ENCODE results near the gene TTC28. TPM values are rescaled to one million over a fixed set of nuclear protein-coding genes. Genes with fewer than 3 reads are reported as not detected.
"Not testable (repeated sequence)": the region's sequence is repeated elsewhere in the genome, so short reads cannot be mapped to it uniquely, and the experiment has no call there.

Gene TTC28
- total RNA-seq, 1 donor from 2014 or later = 16.4 TPM

- H3K27ac ChIP-seq (replicated peaks) = no peak overlapping the region
- H3K9me3 ChIP-seq (replicated peaks) = peaks cover 16% of the 10 kb centered on the region
- no peak for DNase-seq
- no peak overlapping the region for H3K4me3 ChIP-seq
- intact Hi-C loops (cut with micrococcal nuclease) = no loop called here
- H3K4me1 ChIP-seq = no peaks in the 10 kb centered on the region
- TF ChIP-seq, protein P1, sequence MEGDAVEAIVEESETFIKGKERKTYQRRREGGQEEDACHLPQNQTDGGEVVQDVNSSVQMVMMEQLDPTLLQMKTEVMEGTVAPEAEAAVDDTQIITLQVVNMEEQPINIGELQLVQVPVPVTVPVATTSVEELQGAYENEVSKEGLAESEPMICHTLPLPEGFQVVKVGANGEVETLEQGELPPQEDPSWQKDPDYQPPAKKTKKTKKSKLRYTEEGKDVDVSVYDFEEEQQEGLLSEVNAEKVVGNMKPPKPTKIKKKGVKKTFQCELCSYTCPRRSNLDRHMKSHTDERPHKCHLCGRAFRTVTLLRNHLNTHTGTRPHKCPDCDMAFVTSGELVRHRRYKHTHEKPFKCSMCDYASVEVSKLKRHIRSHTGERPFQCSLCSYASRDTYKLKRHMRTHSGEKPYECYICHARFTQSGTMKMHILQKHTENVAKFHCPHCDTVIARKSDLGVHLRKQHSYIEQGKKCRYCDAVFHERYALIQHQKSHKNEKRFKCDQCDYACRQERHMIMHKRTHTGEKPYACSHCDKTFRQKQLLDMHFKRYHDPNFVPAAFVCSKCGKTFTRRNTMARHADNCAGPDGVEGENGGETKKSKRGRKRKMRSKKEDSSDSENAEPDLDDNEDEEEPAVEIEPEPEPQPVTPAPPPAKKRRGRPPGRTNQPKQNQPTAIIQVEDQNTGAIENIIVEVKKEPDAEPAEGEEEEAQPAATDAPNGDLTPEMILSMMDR (IDR thresholded peaks at IDR 0.05; ENCODE audit: borderline replicate concordance) = no peak
- H3K36me3 ChIP-seq = no peaks in the 10 kb centered on the region
- no peaks in the 10 kb centered on the region for H3K27me3 ChIP-seq (ENCODE audit: low read depth)
These were observed 140.7 kb downstream of the TTC28 start for GRCh38 chr22:28538922-28539321.

DNA sequence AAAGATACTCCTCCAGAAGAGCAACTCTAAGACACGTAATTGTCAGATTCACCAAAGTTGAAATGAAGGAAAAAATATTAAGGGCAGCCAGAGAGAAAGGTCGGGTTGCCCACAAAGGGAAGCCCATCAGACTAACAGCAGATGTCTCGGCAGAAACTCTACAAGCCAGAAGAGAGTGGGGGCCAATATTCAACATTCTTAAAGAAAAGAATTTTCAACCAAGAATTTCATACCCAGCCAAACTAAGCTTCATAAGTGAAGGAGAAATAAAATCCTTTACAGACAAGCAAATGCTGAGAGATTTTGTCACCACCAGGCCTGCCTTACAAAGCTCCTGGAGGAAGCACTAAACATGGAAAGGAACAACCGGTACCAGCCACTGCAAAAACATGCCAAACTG lies 149.1 kb downstream of the TTC28 start:
- H3K9me3 ChIP-seq (replicated peaks) = peaks cover 44% of the 10 kb centered on the region
- H3K36me3 ChIP-seq; H3K4me1 ChIP-seq; DNase-seq; intact Hi-C loops (cut with micrococcal nuclease); H3K27ac ChIP-seq (replicated peaks); H3K4me3 ChIP-seq; H3K27me3 ChIP-seq (ENCODE audit: low read depth): not testable (repeated sequence)

- DNase-seq; H3K4me1 ChIP-seq; H3K36me3 ChIP-seq; H3K27me3 ChIP-seq (ENCODE audit: low read depth); H3K4me3 ChIP-seq; intact Hi-C loops (cut with micrococcal nuclease); H3K27ac ChIP-seq (replicated peaks): not testable (repeated sequence)
- peaks cover 44% of the 10 kb centered on the region for H3K9me3 ChIP-seq (replicated peaks)
These were observed 150.5 kb downstream of the TTC28 start for GRCh38 chr22:28529144-28529543.

DNA sequence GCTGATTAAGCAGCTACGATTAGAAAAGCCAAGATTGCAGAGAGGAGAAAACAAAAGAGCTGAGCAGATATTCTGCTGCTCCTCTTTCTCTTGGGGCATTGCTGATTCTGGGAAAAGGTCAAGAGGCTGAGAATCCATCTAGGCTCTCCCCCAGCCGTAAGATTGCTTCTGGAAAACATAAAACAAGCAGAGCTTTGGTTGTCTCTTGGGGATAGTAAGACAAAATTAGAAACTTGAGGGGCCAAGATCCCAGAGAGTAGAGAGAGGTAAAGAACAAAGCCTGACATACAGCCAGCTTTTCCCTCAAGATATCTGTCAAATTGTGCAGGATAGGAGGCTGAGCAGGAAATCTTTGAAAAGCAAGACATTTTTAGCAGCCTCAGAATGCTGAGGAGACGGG lies 158.2 kb downstream of the TTC28 start:
- no peak for DNase-seq
- Histone ChIP-seq H3K27ac (replicated peaks) (peak overlapping the region; percentile 48), H3K27me3 (ENCODE audit: low read depth) (no peaks in the 10 kb centered on the region), H3K9me3 (replicated peaks) (no peaks in the 10 kb centered on the region), H3K4me3 (no peak overlapping the region), H3K4me1 (peaks cover 11% of the 10 kb centered on the region), H3K36me3 (no peaks in the 10 kb centered on the region)
- intact Hi-C loops (cut with micrococcal nuclease) = no loop called here
- TF ChIP-seq, protein P1 (IDR thresholded peaks at IDR 0.05; ENCODE audit: borderline replicate concordance) = no peak

GRCh38 chr22:28514321-28514821 lies 165.3 kb downstream of the TTC28 start:
- DNase-seq = no peak
- intact Hi-C loops (cut with micrococcal nuclease) = no loop called here
- Histone ChIP-seq H3K27ac (replicated peaks) (peak overlapping the region; percentile 35), H3K27me3 (ENCODE audit: low read depth) (no peaks in the 10 kb centered on the region), H3K4me1 (peaks cover 11% of the 10 kb centered on the region), H3K36me3 (no peaks in the 10 kb centered on the region), H3K4me3 (no peak overlapping the region), H3K9me3 (replicated peaks) (peaks cover 21% of the 10 kb centered on the region)
- TF ChIP-seq, protein P1 (IDR thresholded peaks at IDR 0.05; ENCODE audit: borderline replicate concordance) = no peak

DNA sequence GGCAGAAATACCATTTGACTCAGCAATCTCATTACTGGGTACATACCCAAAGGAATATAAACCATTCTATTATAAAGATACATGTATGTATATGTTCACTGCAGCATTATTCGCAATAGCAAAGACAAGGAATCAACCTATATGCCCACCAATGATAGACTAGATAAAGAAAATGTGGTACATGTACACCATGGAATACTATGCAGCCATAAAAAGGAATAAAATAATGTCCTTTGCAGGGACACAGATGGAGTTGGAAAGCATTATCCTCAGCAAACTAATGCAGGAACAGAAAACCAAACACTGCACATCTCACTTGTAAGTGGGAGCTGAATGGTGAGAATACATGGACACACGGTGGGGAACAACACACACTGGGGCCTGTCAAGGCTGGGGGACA lies 167.3 kb downstream of the TTC28 start:
- DNase-seq; H3K27ac ChIP-seq (replicated peaks); intact Hi-C loops (cut with micrococcal nuclease); H3K4me3 ChIP-seq; H3K36me3 ChIP-seq; H3K27me3 ChIP-seq (ENCODE audit: low read depth): not testable (repeated sequence)
- H3K4me1 ChIP-seq = peaks cover 11% of the 10 kb centered on the region
- peaks cover 35% of the 10 kb centered on the region for H3K9me3 ChIP-seq (replicated peaks)

DNA sequence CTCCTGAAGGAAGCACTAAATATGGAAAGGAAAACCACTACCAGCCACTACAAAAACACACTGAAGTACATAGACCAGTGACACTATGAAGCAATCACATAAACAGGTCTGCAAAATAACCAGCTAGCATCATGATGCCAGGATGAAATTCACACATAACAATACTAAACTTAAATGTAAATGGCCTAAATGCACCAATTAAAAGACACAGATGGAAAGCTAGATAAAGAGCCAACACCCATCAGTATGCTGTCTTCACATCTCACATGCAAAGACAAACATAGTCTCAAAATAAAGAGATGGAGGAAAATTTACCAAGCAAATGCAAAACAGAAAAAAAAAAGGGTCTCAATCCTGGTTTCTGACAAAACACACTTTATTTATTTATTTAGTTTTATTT lies 171.7 kb downstream of the TTC28 start:
- intact Hi-C loops (cut with micrococcal nuclease) = no loop called here
- no peak overlapping the region for H3K27ac ChIP-seq (replicated peaks)

More for the DNA sequence above, 171.7 kb downstream of the TTC28 start:
- Histone ChIP-seq H3K36me3 (no peaks in the 10 kb centered on the region), H3K27me3 (ENCODE audit: low read depth) (no peaks in the 10 kb centered on the region), H3K4me1 (no peaks in the 10 kb centered on the region), H3K9me3 (replicated peaks) (peaks cover 35% of the 10 kb centered on the region), H3K4me3 (no peak overlapping the region)
- no peak for DNase-seq
- TF ChIP-seq, protein P1 (IDR thresholded peaks at IDR 0.05; ENCODE audit: borderline replicate concordance) = no peak

All from left ventricle myocardium inferior (tissue), 1 donor.